Measurements from ENCODE around the gene ONECUT2. TPM values are rescaled to one million over a fixed set of nuclear protein-coding genes. Genes with fewer than 3 reads are reported as not detected.

The ONECUT2 gene
- total RNA-seq, 2 experiments from 2014 or later = not detected

GRCh38 chr18:57430079-57431001, 4.8 kb upstream of the ONECUT2 start:
- H3K4me3 ChIP-seq (ENCODE audit: low read depth, low read length, poor library complexity, severe bottlenecking) = no peak overlapping the region
- intact Hi-C loops (cut with micrococcal nuclease; ENCODE audit: unreplicated experiment) = no loop called here
- peaks cover 19% of the 10 kb centered on the region for H3K4me1 ChIP-seq (ENCODE audit: insufficient read depth, low read length, poor library complexity, severe bottlenecking)
- H3K9me3 ChIP-seq (ENCODE audit: low read length) = no peaks in the 10 kb centered on the region
- TF ChIP-seq EZH2phosphoT487 (IDR thresholded peaks at IDR 0.05; ENCODE audit: borderline replicate concordance, low read depth, low read length) (no peak), CTCF (conservative IDR thresholded peaks at IDR 0.05; ENCODE audit: low read length) (no peak)
- no peaks in the 10 kb centered on the region for H3K36me3 ChIP-seq (ENCODE audit: insufficient read depth, low read length)
- no TSS peak for BruUV-seq (replicated peaks)
- H3K27ac ChIP-seq (ENCODE audit: low read depth, low read length, poor library complexity, severe bottlenecking) = no peak overlapping the region
- no peak overlapping the region for H2AFZ ChIP-seq (ENCODE audit: low read length)
- no peaks in the 10 kb centered on the region for H4K20me1 ChIP-seq (ENCODE audit: insufficient read depth, low read length)
- DNase-seq (ENCODE audit: low spot score) = no peak
- no peak overlapping the region for H3K4me2 ChIP-seq (ENCODE audit: low read length)
- CTCF ChIA-PET (ENCODE audit: unreplicated experiment) = no interaction called here
- no peaks in the 10 kb centered on the region for H3K9me2 ChIP-seq (ENCODE audit: insufficient read depth, low read length)
- POLR2A ChIA-PET = no interaction called here
- H3K79me2 ChIP-seq (ENCODE audit: insufficient read depth, low read depth, low read length) = no peaks in the 10 kb centered on the region

GRCh38 chr18:57431002-57431382, 4.2 kb upstream of the ONECUT2 start:
- no peaks in the 10 kb centered on the region for H3K9me2 ChIP-seq (ENCODE audit: insufficient read depth, low read length)
- intact Hi-C loops (cut with micrococcal nuclease; ENCODE audit: unreplicated experiment) = no loop called here
- no peaks in the 10 kb centered on the region for H3K36me3 ChIP-seq (ENCODE audit: insufficient read depth, low read length)
- ChIA-PET CTCF (ENCODE audit: unreplicated experiment) (no interaction called here), POLR2A (no interaction called here)
- DNase-seq (ENCODE audit: low spot score) = no peak
- H3K27ac ChIP-seq (ENCODE audit: low read depth, low read length, poor library complexity, severe bottlenecking) = no peak overlapping the region
- H3K4me1 ChIP-seq (ENCODE audit: insufficient read depth, low read length, poor library complexity, severe bottlenecking) = peaks cover 13% of the 10 kb centered on the region
- no peaks in the 10 kb centered on the region for H3K79me2 ChIP-seq (ENCODE audit: insufficient read depth, low read depth, low read length)
- no peak overlapping the region for H2AFZ ChIP-seq (ENCODE audit: low read length)
- H3K9me3 ChIP-seq (ENCODE audit: low read length) = no peaks in the 10 kb centered on the region
- no peaks in the 10 kb centered on the region for H4K20me1 ChIP-seq (ENCODE audit: insufficient read depth, low read length)
- no peak overlapping the region for H3K4me2 ChIP-seq (ENCODE audit: low read length)
- no peak for TF ChIP-seq EZH2phosphoT487 (IDR thresholded peaks at IDR 0.05; ENCODE audit: borderline replicate concordance, low read depth, low read length)
- no peak for TF ChIP-seq CTCF (conservative IDR thresholded peaks at IDR 0.05; ENCODE audit: low read length)
- H3K4me3 ChIP-seq (ENCODE audit: low read depth, low read length, poor library complexity, severe bottlenecking) = no peak overlapping the region
- BruUV-seq (replicated peaks) = no TSS peak

- Histone ChIP-seq H3K9me2 (ENCODE audit: insufficient read depth, low read length) (no peaks in the 10 kb centered on the region), H3K4me2 (ENCODE audit: low read length) (no peak overlapping the region), H3K4me3 (ENCODE audit: low read depth, low read length, poor library complexity, severe bottlenecking) (no peak overlapping the region), H4K20me1 (ENCODE audit: insufficient read depth, low read length) (no peaks in the 10 kb centered on the region), H3K36me3 (ENCODE audit: insufficient read depth, low read length) (no peaks in the 10 kb centered on the region), H3K27ac (ENCODE audit: low read depth, low read length, poor library complexity, severe bottlenecking) (no peak overlapping the region), H3K4me1 (ENCODE audit: insufficient read depth, low read length, poor library complexity, severe bottlenecking) (peaks cover 8% of the 10 kb centered on the region), H2AFZ (ENCODE audit: low read length) (no peak overlapping the region), H3K9me3 (ENCODE audit: low read length) (no peaks in the 10 kb centered on the region), H3K79me2 (ENCODE audit: insufficient read depth, low read depth, low read length) (no peaks in the 10 kb centered on the region)
- CTCF ChIA-PET (ENCODE audit: unreplicated experiment) = no interaction called here
- no TSS peak for BruUV-seq (replicated peaks)
- intact Hi-C loops (cut with micrococcal nuclease; ENCODE audit: unreplicated experiment) = no loop called here
- POLR2A ChIA-PET = interaction anchor here (0.6 to 0.7 kb wide), 2 partner anchors 409 to 799 kb away, joined by 5 to 6 read pairs; no protein-coding TSS in a partner anchor
- DNase-seq (ENCODE audit: low spot score) = no peak
- TF ChIP-seq EZH2phosphoT487 (IDR thresholded peaks at IDR 0.05; ENCODE audit: borderline replicate concordance, low read depth, low read length) = no peak
- no peak for TF ChIP-seq CTCF (conservative IDR thresholded peaks at IDR 0.05; ENCODE audit: low read length)
These were observed 3.6 kb upstream of the ONECUT2 start for GRCh38 chr18:57431467-57432080.
